ENCODE results near the gene MREG. TPM values are rescaled to one million over a fixed set of nuclear protein-coding genes. Genes with fewer than 3 reads are reported as not detected.

Gene MREG
- total RNA-seq, 2 donors from 2014 or later = 4.9 to 7.3 TPM

GRCh38 chr2:215901796-215902195 lies 111.6 kb downstream of the MREG start:
- DNase-seq (ENCODE audit: low spot score in 2 of 2) (no peak), ATAC-seq (no peak)
- Mint-ChIP-seq H3K27ac (peak overlapping the region in 1 of 2 donors; percentile 56), H3K9me3 (no peaks in the 10 kb centered on the region), H3K36me3 (no peaks in the 10 kb centered on the region)

GRCh38 chr2:215900843-215901242 lies 112.5 kb downstream of the MREG start:
- Mint-ChIP-seq H3K36me3 (no peaks in the 10 kb centered on the region), H3K27ac (no peak overlapping the region), H3K9me3 (no peaks in the 10 kb centered on the region)
- ATAC-seq (no peak), DNase-seq (ENCODE audit: low spot score in 2 of 2) (no peak)

- DNase-seq (ENCODE audit: low spot score in 2 of 2) = no peak
- no peaks in the 10 kb centered on the region for H3K36me3 Mint-ChIP-seq
- H3K27ac Mint-ChIP-seq = no peak overlapping the region
- H3K9me3 Mint-ChIP-seq = no peaks in the 10 kb centered on the region
- ATAC-seq = no peak
Measured at GRCh38 chr2:215900203-215900611, 113.1 kb downstream of the MREG start.

DNA sequence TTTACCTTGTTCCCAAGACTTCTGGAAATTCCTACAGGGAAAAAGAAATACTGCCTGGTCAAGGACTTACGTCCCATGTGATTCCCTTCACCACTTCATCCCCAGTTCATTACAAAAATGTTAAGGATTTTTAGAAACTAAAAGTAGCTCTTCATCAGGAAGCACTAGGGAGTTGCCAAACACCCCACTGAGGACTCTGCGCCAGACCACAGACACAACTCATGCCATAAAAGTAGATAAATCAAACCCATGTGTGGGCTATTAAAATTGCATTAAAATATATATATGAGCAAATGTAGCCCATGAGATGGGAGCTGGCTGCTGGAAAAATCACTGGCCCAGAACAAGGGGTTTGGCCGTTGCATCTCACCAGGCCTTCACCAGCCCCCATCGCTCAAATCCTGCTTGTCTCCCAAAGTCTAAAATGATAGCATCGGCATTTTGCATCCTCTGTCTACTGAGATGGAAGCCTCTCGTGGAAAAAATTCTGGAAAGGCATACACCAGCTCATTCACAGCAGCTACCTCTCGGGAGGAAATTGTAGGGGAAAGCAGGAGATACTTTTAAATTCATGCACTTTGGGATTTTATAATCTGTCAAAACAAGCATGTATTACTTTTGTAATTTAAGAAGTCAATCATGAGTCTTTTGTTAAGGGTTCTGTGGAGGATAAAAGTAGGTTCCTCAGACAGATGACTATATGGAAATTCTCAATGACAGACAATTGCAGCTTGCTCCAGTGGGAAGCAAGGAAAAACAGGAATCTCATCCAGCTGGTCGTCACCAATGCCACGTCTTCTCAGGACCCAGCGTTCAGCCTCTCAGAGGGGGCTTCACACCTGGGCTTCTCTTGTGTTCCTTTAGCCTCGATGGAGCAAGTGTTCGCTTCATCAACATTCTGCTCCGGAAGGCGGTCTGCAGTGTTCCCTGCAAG lies 113.9 kb downstream of the MREG start:
- DNase-seq (ENCODE audit: low spot score in 2 of 2) = no peak
- Mint-ChIP-seq H3K36me3 (no peaks in the 10 kb centered on the region), H3K27ac (no peak overlapping the region), H3K9me3 (no peaks in the 10 kb centered on the region)
- ATAC-seq = no peak

DNA sequence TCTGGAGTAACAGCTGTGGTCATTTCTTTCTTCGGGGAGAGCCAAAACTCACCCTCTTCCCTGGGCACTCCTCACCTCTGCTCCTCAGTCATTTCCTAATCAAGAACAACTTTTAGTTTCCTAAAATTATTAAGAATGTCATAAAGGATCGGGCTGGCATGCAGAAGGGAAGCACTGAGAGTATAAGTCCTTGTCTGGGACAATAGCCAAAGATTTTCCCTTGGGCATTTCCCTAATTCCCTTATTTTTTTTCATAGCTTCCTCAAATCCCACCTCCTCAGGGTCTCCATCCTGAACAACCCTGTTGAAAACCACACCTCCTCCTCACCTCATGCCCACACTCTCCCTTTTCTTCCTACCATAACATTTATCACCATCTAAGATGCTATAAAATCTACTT lies 115.0 kb downstream of the MREG start:
- no peaks in the 10 kb centered on the region for H3K9me3 Mint-ChIP-seq
- no peaks in the 10 kb centered on the region for H3K36me3 Mint-ChIP-seq
- DNase-seq (ENCODE audit: low spot score in 2 of 2) (no peak), ATAC-seq (no peak)
- no peak overlapping the region for H3K27ac Mint-ChIP-seq

DNA sequence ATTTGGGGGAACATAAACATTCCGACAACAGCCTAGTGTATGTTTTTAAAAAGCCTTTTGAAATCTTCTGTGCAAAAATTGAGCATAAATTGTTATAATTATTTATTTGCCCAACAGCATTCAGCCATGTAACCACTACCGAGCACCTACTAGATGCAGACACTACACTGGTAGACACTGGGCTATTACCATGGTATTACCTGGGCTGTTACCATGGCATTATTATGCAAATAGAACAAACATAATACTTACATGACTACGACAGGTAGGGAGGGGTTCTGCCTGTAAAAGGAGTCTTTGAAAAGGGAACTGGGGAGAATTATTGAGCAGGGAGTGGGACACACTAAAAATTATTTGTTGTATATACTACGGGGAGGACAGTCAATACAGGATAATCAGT lies 116.4 kb downstream of the MREG start:
- Mint-ChIP-seq H3K9me3 (no peaks in the 10 kb centered on the region), H3K36me3 (no peaks in the 10 kb centered on the region), H3K27ac (no peak overlapping the region)
- DNase-seq (ENCODE audit: low spot score in 2 of 2) (no peak), ATAC-seq (no peak)

- no peak overlapping the region for H3K27ac Mint-ChIP-seq
Measured at GRCh38 chr2:215895330-215895729, 118.0 kb downstream of the MREG start.

More at GRCh38 chr2:215895330-215895729, 118.0 kb downstream of the MREG start:
- Mint-ChIP-seq H3K9me3 (no peaks in the 10 kb centered on the region), H3K36me3 (no peaks in the 10 kb centered on the region)
- ATAC-seq (no peak), DNase-seq (ENCODE audit: low spot score in 2 of 2) (no peak)

Other genes with a start within 250 kb of the MREG start
- 10 to 100 TPM; 25.4 to 34.0 TPM for gene PECR, start 68.3 kb upstream of the MREG start, total RNA-seq
- gene TMEM169, start 68.4 kb upstream of the MREG start, total RNA-seq = 1 to 10 TPM; 1.7 to 1.8 TPM
- 100 to 1,000 TPM; 487 to 501 TPM for gene XRCC5, start 95.8 kb upstream of the MREG start, total RNA-seq